IMR-90 (cell line): ENCODE results near the gene CHRNA7. TPM values are rescaled to one million over a fixed set of nuclear protein-coding genes. Genes with fewer than 3 reads are reported as not detected.

ENCODE experiments used
- ATAC-seq: fragments of 200-7000 bp; cut with Tn5 transposase; 2 replicates; pipeline ENCODE4 v1.9.1; 2020; ENCODE audit warnings: low read depth, mild to moderate bottlenecking, moderate library complexity
- BruUV-seq: library from RNA; stranded (reverse); fragments of 400-500 nt; replicated peaks from 2 replicates; lab custom pipeline; 2021; lab: Mats Ljungman, UMichigan
- CTCF ChIA-PET: fragments of 300-600 bp; formaldehyde crosslinking; extraction: SDS; loops from one replicate; lab custom pipeline; 2021; ENCODE audit warnings: antibody characterized with exemption; lab: Yijun Ruan, JAX
- POLR2A ChIA-PET: fragments of 300-600 bp; sonication (Branson Sonifier 250); formaldehyde crosslinking; loops from one replicate; lab custom pipeline; 2022; ENCODE audit warnings: antibody characterized with exemption; ENCODE audit not compliant: unreplicated experiment; lab: Charles Lee
- DNase-seq: peaks from one replicate; pipeline ENCODE4 v3.0.0; 2013
- H2AFZ ChIP-seq: replicated peaks from 2 replicates; pipeline ENCODE3; 2013; ENCODE audit warnings: low read length, mild to moderate bottlenecking; ENCODE audit not compliant: poor library complexity
- H2AK5ac ChIP-seq: 2 replicates; pipeline ENCODE4 v1.6.1; 2013; ENCODE audit warnings: low read depth, low read length, inconsistent platforms
- H2AK9ac ChIP-seq: replicated peaks from 2 replicates; pipeline ENCODE3; 2013; ENCODE audit warnings: mild to moderate bottlenecking, low read depth, low read length, moderate library complexity; ENCODE audit not compliant: poor library complexity
- H2BK120ac ChIP-seq: 2 replicates; pipeline ENCODE4 v1.6.1; 2013; ENCODE audit warnings: low read depth, low read length, inconsistent platforms
- H2BK15ac ChIP-seq: 3 replicates; pipeline ENCODE4 v1.6.1; 2013; ENCODE audit warnings: low read depth, low read length, inconsistent platforms
- H2BK20ac ChIP-seq: 2 replicates; pipeline ENCODE4 v1.6.1; 2013; ENCODE audit warnings: low read depth, mild to moderate bottlenecking, inconsistent platforms, low read length, moderate library complexity
- H2BK5ac ChIP-seq: 2 replicates; pipeline ENCODE4 v1.6.1; 2013; ENCODE audit warnings: mild to moderate bottlenecking, low read depth, low read length, inconsistent platforms; ENCODE audit not compliant: poor library complexity, severe bottlenecking
- H3K14ac ChIP-seq: replicated peaks from 2 replicates; pipeline ENCODE4 v1.6.1; 2013; ENCODE audit warnings: low read depth, low read length, inconsistent platforms
- H3K18ac ChIP-seq: 2 replicates; pipeline ENCODE4 v1.6.1; 2013; ENCODE audit warnings: low read depth, low read length, control low read depth
- H3K23ac ChIP-seq: 2 replicates; pipeline ENCODE4 v1.6.1; 2013; ENCODE audit warnings: low read depth, low read length, inconsistent platforms
- H3K27ac ChIP-seq: 2 replicates; pipeline ENCODE4 v1.5.1; 2013; ENCODE audit warnings: mild to moderate bottlenecking, control low read depth, low read length; ENCODE audit not compliant: insufficient read depth
- H3K27me3 ChIP-seq: 2 replicates; pipeline ENCODE4 v1.6.1; 2013; ENCODE audit warnings: low read length; ENCODE audit not compliant: control insufficient read depth, insufficient read depth
- H3K36me3 ChIP-seq: 2 replicates; pipeline ENCODE4 v1.6.1; 2013; ENCODE audit warnings: low read length, mixed read lengths; ENCODE audit not compliant: control insufficient read depth, insufficient read depth
- H3K4ac ChIP-seq: 2 replicates; pipeline ENCODE4 v1.6.1; 2013; ENCODE audit warnings: low read depth, low read length, inconsistent platforms
- H3K4me1 ChIP-seq: 2 replicates; pipeline ENCODE4 v1.6.1; 2013; ENCODE audit warnings: low read length, mixed read lengths; ENCODE audit not compliant: control insufficient read depth, insufficient read depth
- H3K4me2 ChIP-seq: 2 replicates; pipeline ENCODE4 v1.6.1; 2013; ENCODE audit warnings: low read depth, mild to moderate bottlenecking, control low read depth, low read length, moderate library complexity
- H3K4me3 ChIP-seq: 2 replicates; pipeline ENCODE4 v1.5.1; 2013; ENCODE audit warnings: low read depth, mild to moderate bottlenecking, control low read depth, low read length, moderate library complexity; ENCODE audit not compliant: insufficient read depth
- H3K56ac ChIP-seq: 2 replicates; pipeline ENCODE4 v1.6.1; 2013; ENCODE audit warnings: low read length, inconsistent platforms; ENCODE audit not compliant: insufficient read depth; ENCODE audit errors: extremely low read depth
- H3K79me1 ChIP-seq, 2 experiments: 2 replicates each; pipeline ENCODE4 v1.6.1; 2013; ENCODE audit warnings: low read length in 2 of 2, inconsistent platforms in 1 of 2, low read depth in 1 of 2
- H3K9ac ChIP-seq: 2 replicates; pipeline ENCODE4 v1.6.1; 2013; ENCODE audit warnings: low read depth, low read length, control low read depth
- H3K9me1 ChIP-seq: 2 replicates; pipeline ENCODE4 v1.6.1; 2013; ENCODE audit warnings: low read length, inconsistent platforms; ENCODE audit not compliant: insufficient read depth
- H3K9me3 ChIP-seq: 2 replicates; pipeline ENCODE4 v1.6.1; 2013; ENCODE audit warnings: low read length; ENCODE audit not compliant: control insufficient read depth, insufficient read depth
- H4K20me1 ChIP-seq: 2 replicates; pipeline ENCODE4 v1.6.1; 2013; ENCODE audit warnings: low read length, inconsistent platforms; ENCODE audit not compliant: insufficient read depth
- H4K5ac ChIP-seq: 2 replicates; pipeline ENCODE4 v1.6.1; 2013; ENCODE audit warnings: mild to moderate bottlenecking, low read depth, low read length, control low read depth
- H4K8ac ChIP-seq, 2 experiments: 2 replicates each; pipeline ENCODE4 v1.6.1; 2013; ENCODE audit warnings: low read depth in 2 of 2, low read length in 2 of 2, control low read depth in 1 of 2, inconsistent platforms in 1 of 2
- H4K91ac ChIP-seq: 2 replicates; pipeline ENCODE4 v1.6.1; 2013; ENCODE audit warnings: low read depth, low read length, inconsistent platforms; ENCODE audit not compliant: insufficient read depth
- CEBPB ChIP-seq: IDR thresholded peaks from 2 replicates; pipeline ENCODE4 v1.6.1; 2012; ENCODE audit warnings: low read depth, low read length, improper control_type of control experiment
- SMC3 ChIP-seq: fragments of 150-350 bp; IDR thresholded peaks from 2 replicates; pipeline ENCODE4 v1.6.1; 2016; ENCODE audit warnings: low read depth, mild to moderate bottlenecking, antibody characterized with exemption, low read length, moderate library complexity
- USF2 ChIP-seq: fragments of 150-350 bp; IDR thresholded peaks from 2 replicates; pipeline ENCODE4 v1.6.1; 2017; ENCODE audit warnings: mild to moderate bottlenecking, antibody characterized with exemption, low read length, low read depth
- WGBS, 2 experiments: methylation state at CpG; one replicate each; pipeline versions ENCODE4 v1.1.5 to v1.1.7; 2013; ENCODE audit warnings: missing lambda C conversion rate in 2 of 2; ENCODE audit not compliant: insufficient read length in 1 of 2; ENCODE audit errors: extremely low coverage in 2 of 2; 5-methylcytosine and 5-hydroxymethylcytosine counted together
- dilution Hi-C: fragments of 300-500 bp; cut with HindIII; formaldehyde crosslinking; loops from one replicate; pipeline ENCODE4 v1.14.3; 2018; ENCODE audit warnings: low sequenced_read_pairs; ENCODE audit not compliant: unreplicated experiment
- in situ Hi-C: fragments of 300-500 bp; cut with MboI; formaldehyde crosslinking; loops from 3 replicates; pipeline ENCODE4 v1.14.3; 2019; ENCODE audit warnings: low sequenced_read_pairs, inconsistent platforms, mixed read lengths
- intact Hi-C: fragments of 100-400 bp; cut with micrococcal nuclease; formaldehyde crosslinking; loops from 2 replicates; pipeline ENCODE4 v1.10.0; 2022
- polyA plus RNA-seq, 3 experiments: library from polyadenylated mRNA; depleted of rRNA; stranded (reverse); fragments of >200 nt; gene quantifications; 2 replicates each; pipeline ENCODE4 v1.2.3, GENCODE V29; 2012; ENCODE audit warnings: low replicate concordance in 1 of 3
- total RNA-seq: library from RNA; depleted of rRNA; stranded (reverse); fragments of >200 nt; gene quantifications from 2 replicates; pipeline ENCODE4 v1.2.3, GENCODE V29; 2012

CHRNA7 gene
- total and polyA plus RNA-seq, 2 of the 4 experiments (the other 2 are of a cell fraction): 0.10 TPM; not detected in 1

DNA sequence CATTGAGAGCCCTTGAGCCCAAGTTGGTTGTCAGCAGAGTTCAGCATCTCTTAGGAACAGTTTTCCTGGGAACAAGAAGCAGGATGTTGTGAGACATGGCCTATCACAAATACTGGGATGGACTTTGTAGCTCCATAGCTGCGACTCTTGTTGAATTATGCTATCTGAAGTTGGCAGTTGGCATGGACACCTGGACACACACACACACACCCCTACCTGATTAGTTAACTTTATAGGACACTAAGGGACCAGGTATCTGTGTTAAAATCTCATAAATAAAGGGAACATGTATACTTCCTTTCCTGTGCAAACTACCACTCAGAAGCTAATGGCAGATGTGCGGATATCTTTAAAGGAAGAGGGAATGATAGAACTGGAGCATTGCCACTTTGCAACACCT lies 10.2 kb upstream of the CHRNA7 start:
- no TSS peak for BruUV-seq
- no peak overlapping the region for H3K18ac ChIP-seq
- H3K9me3 ChIP-seq: no peaks in the 10 kb centered on the region
- no peak overlapping the region for H4K91ac ChIP-seq
- no peak overlapping the region for H2BK5ac ChIP-seq
- in situ Hi-C loops (no loop called here), intact Hi-C loops (no loop called here), dilution Hi-C loops (no loop called here)
- H3K4me2 ChIP-seq: no peak overlapping the region
- no peak overlapping the region for H3K27ac ChIP-seq
- no peak overlapping the region for H3K4me3 ChIP-seq
- no peaks in the 10 kb centered on the region for H3K4me1 ChIP-seq
- no peak overlapping the region for H3K4ac ChIP-seq
- no peak overlapping the region for H2BK20ac ChIP-seq
- no peak overlapping the region for H2BK120ac ChIP-seq
- no peak overlapping the region for H2AFZ ChIP-seq
- TF ChIP-seq CEBPB (no peak), USF2 (no peak), SMC3 (no peak)
- no peak overlapping the region for H3K9ac ChIP-seq
- H3K56ac ChIP-seq: no peak overlapping the region
- no CpG with 5 or more reads among the region's 2 CpGs for WGBS, 2 experiments
- no peak overlapping the region for H2AK5ac ChIP-seq
- H4K8ac ChIP-seq: no peak overlapping the region
- no peaks in the 10 kb centered on the region for H3K79me1 ChIP-seq
- no peak overlapping the region for H3K14ac ChIP-seq
- DNase-seq (no peak), ATAC-seq (no peak)
- H2BK15ac ChIP-seq: no peak overlapping the region
- H4K20me1 ChIP-seq: no peaks in the 10 kb centered on the region
- H2AK9ac ChIP-seq: no peak overlapping the region
- no peaks in the 10 kb centered on the region for H3K9me1 ChIP-seq
- H3K23ac ChIP-seq: no peak overlapping the region
- CTCF ChIA-PET: no interaction called here
- POLR2A ChIA-PET: no interaction called here
- no peaks in the 10 kb centered on the region for H3K36me3 ChIP-seq
- H4K5ac ChIP-seq: no peak overlapping the region
- no peaks in the 10 kb centered on the region for H3K27me3 ChIP-seq
